Lower leg skin (tissue), 3 donors: ENCODE results near the gene HERPUD1.

Experiments
- CTCF ChIP-seq, 3 donors: fragments of 450-650 bp; IDR thresholded peaks; one replicate each; pipeline ENCODE4 v1.5.1; 2016; ENCODE audit warnings: antibody characterized with exemption in 3 of 3, mild to moderate bottlenecking in 3 of 3, moderate library complexity in 2 of 3
- POLR2A ChIP-seq, 2 donors: fragments of 450-650 bp; IDR thresholded peaks; one replicate each; pipeline ENCODE4 v1.6.1; 2016 to 2017; ENCODE audit warnings: antibody characterized with exemption in 2 of 2, mild to moderate bottlenecking in 1 of 2, moderate library complexity in 1 of 2

DNA sequence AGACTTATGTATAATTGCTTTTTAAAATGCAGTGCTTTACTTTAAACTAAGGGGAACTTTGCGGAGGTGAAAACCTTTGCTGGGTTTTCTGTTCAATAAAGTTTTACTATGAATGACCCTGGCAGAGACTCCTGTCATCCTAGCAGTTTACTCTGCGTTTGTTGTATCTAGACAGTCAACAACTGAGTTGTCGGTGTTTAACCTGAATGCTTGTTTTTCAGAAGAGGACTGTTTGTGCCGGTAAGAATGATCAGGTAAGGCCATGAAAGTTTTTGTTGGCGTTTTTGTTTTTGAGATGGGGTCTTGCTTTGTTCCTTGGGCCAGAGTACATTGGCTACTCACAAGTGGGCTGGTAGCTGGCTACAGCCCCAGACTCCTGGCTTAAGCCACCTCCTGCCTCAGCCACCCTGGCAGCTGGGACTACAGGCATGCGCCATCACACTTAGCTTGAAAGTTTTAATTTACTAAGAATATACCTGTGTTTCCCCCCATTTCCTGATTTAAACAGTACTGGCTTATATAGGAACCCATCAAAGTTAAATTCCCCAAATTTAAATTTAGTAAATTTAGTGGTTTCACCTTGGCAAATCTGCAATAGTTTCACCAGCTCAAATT, 11.9 kb downstream of the HERPUD1 start:
- no peak for TF ChIP-seq CTCF (IDR thresholded peaks at IDR 0.05)
- TF ChIP-seq POLR2A (IDR thresholded peaks at IDR 0.05), result no peak
